Measurements from ENCODE around the gene UQCR11. TPM values are rescaled to one million over a fixed set of nuclear protein-coding genes. Genes with fewer than 3 reads are reported as not detected.

UQCR11 gene
- total and polyA plus RNA-seq, 2 of the 8 experiments (the other 6 are each of a cell fraction or from before 2014, with no cell fraction given) = 162 to 171 TPM

DNA sequence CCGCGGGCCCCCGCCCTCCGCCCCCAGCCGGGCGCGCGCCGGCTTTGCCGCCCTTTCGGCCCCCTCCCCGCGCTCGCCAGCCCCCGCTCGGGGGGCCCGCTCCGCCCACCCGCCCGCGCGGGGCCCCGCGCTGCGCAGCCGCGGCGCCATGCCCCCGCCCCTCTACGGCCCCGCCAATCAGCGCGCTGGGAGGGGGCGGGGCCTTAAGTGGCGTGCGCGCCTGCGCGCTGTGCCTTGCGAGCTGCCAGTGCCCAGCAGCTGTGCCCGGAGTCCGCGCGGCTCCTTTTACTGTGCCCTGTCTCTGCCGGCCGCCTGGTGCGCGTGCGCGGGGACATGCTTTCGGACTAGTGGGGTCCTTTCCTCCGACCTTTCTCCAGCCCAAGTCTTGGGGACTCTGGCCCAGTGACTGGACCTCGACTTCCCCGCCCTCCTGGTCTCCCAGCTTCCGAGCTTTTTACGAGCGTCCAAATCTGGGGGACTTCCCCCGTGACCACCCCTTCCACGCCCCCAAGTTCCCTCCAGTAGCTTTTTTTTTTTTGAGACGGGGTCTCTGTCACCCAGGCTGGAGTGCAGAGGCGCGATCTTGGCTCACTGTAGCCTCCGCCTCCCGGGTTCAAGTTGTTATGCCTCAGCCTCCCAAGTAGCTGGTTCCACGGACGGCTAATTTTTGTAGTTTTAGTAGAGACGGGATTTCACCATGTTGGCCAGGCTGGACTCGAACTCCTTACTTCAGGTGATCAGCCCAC, 12.3 kb downstream of the UQCR11 start, which contains the start of gene MBD3 (continued):
- peak in 1 of 2 experiments; percentile 95; a peak in 1 of 3 replicates for TF ChIP-seq EP300 (IDR thresholded peaks at IDR 0.05; ENCODE audit: borderline replicate concordance in 1 of 2, low read depth in 2 of 2, low read length in 2 of 2)
- no peak for TF ChIP-seq POU5F1 (IDR thresholded peaks at IDR 0.05; ENCODE audit: low read depth, low read length)
- no peak for TF ChIP-seq CREB1 (IDR thresholded peaks at IDR 0.05)
- TF ChIP-seq EZH2 (IDR thresholded peaks at IDR 0.05; ENCODE audit: low read depth, low read length, severe bottlenecking) = no peak
- TF ChIP-seq POLR2A (IDR thresholded peaks at IDR 0.05; ENCODE audit: control extremely low read depth in 1 of 2, low read depth in 2 of 2, low read length in 2 of 2) = peak in 1 of 2 experiments; percentile 46; a peak in 1 of 3 replicates
- peak in 1 of 2 experiments; percentile 34; a peak in 1 of 4 replicates for TF ChIP-seq SIN3A (conservative IDR thresholded peaks at IDR 0.05 in 1 of 2, IDR thresholded peaks at IDR 0.05 in 1 of 2; ENCODE audit: low read depth in 1 of 2, low read length in 2 of 2)
- TF ChIP-seq CHD7 (IDR thresholded peaks at IDR 0.05; ENCODE audit: insufficient replicate concordance, low read length) = no peak
- no peak for TF ChIP-seq SRF (IDR thresholded peaks at IDR 0.05; ENCODE audit: low read depth, low read length)
- TF ChIP-seq TAF1 (IDR thresholded peaks at IDR 0.05; ENCODE audit: low read depth, low read length) = peak; percentile 73
- TF ChIP-seq SP2 (IDR thresholded peaks at IDR 0.05; ENCODE audit: low read length) = no peak
- no peak for TF ChIP-seq MAFK (IDR thresholded peaks at IDR 0.05; ENCODE audit: low read depth, low read length)
